HT1080 (cell line): ENCODE measurements around the gene ITFG1. TPM values are rescaled to one million over a fixed set of nuclear protein-coding genes. Genes with fewer than 3 reads are reported as not detected.
A peak's percentile ranks its signal among the peaks of the same experiment; 100 is the strongest.
"Not testable (repeated sequence)": the region's sequence is repeated elsewhere in the genome, so short reads cannot be mapped to it uniquely, and the experiment has no call there.

Experiments used
- DNase-seq: peaks from one replicate; pipeline ENCODE4 v3.0.0-alpha.2; 2015; ENCODE audit warnings: low read depth
- total RNA-seq: library from RNA; depleted of rRNA; stranded (reverse); fragments of >200 nt; shearing (Covaris generic); gene quantifications from 2 replicates; pipeline ENCODE4 v1.2.3, GENCODE V29; 2014

ITFG1 gene
- total RNA-seq, 1 experiment from 2014 or later: 34.4 TPM

DNA sequence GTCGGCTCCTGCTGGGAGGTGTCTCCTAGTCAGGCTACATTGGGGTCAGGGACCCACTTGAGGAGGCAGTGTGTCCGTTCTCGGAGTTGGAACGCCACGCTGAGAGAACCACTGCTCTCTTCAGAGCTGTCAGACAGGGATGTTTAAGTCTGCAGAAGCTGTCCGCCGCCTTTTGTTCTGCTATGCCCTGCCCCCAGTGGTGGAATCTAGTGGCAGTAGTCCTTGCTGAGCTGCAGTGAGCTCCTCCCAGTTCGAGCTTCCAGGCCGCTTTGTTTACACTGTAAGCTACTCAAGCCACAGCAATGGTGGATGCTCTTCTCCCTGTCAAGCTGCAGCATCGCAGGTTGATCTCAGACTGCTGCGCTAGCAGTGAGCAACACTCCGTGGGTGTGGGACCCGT is 36.0 kb downstream of the ITFG1 start:
- DNase-seq: no peak

- no peak for DNase-seq
These were observed 44.0 kb downstream of the ITFG1 start for GRCh38 chr16:47416869-47417268.

DNA sequence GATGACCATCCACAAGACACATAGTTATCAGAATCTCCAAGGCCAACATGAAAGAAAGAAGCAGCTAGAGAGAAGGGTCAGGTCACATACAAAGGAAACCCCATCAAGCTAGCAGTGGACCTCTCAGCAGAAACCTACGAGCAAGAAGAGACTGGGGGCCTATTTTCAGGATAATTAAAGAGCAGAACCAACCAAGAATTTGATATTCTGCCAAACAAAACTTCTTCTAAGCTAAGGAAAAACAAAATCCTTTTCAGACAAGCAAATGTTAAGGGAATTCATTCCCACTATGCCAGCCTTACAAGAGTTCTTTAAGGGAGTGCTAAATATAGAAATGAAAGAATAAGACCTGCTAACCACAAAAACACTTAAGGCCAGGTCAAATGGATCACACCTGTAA is 47.8 kb downstream of the ITFG1 start:
- no peak for DNase-seq

DNA sequence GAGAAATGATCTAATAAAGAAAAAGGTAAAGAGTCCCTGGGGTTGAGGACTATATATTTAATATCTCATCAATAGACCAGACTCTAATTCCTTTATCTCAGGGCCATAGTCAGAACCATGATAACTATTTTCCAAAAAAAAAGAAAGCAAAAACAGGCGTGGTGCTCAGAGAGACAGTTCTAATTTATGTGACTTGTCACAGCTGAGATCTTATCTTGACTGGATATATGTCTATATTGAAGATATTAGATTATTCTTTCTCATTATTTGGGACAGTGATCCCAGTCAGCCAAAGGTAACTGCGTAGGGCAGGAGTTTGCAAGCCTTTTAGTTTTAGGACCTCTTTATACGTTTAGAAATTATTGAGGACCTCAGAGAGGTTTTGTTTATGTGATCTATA is 52.4 kb downstream of the ITFG1 start:
- no peak for DNase-seq

DNA sequence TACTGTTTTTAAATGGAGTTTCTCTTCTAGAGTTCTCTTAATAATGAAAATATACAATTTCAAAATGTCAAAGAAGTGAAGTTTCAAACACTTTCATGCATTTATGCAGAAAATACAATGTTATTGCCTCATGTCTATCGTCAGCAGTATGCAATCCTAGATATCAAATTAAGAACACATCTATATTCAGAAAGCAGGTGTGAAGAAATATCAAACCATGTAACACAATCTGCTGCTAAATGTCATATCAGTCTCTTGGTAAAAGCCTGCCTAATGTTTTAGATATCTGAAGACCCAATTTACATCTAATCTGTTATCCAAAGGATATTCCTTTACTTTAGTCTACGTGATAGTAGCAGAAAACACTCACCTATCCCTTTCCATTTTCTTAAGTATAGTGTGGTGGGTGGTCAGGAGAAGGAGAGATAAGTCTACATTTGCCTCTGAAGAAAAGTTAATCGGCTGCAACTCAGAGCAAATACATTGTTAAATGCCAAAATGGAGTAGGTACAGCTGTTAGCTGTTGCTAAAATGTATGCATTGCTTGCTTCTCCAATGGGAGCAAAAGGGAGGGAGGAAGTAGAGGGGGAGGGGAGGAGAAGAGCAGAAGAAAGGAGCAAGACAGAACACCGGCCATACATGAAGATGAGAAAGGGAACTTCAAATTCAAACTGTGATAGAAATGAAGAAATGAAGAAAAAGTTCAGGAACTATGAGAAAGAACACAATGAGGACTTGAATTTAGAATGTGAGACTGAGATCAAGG is 64.9 kb downstream of the ITFG1 start:
- no peak for DNase-seq

DNA sequence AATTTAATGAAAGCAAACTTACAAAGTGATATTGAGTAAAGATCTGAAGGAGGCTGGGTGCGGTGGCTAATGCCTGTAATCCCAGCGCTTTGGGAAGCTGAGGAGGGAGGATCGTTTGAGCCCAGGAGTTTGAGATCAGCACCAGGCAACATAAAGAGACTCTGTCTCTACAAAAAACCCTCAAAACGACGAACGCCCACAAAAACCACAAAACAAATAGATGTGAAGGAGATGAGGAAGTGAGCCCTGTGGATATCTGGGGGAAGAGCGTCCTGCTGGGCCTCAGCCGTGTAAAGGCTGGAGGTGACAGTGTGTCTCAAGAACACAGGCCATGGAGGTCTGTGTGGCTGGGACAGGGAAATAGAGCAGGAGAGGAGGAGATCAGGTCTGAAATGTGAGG is 68.8 kb downstream of the ITFG1 start:
- DNase-seq: peak; percentile 93

DNA sequence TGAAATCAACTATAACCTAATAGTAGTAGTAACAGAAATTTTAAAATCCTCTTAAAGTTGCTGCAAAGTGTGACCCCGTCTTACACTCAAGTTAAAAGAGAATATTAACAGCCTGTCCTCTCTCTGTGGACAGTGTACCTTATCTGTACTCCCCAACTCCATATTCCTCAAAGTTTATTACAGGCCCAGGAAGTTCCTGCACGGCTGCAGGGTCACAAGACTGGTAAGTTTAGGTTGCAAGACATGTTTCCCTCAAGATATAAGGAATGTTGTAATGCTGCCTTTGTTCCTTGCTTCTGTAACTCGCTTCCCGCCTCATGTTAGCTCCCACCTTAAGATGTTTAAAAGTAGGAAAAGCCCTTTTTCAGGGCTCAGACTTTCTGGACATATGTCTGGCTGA is 72.2 kb downstream of the ITFG1 start:
- DNase-seq: no peak

DNA sequence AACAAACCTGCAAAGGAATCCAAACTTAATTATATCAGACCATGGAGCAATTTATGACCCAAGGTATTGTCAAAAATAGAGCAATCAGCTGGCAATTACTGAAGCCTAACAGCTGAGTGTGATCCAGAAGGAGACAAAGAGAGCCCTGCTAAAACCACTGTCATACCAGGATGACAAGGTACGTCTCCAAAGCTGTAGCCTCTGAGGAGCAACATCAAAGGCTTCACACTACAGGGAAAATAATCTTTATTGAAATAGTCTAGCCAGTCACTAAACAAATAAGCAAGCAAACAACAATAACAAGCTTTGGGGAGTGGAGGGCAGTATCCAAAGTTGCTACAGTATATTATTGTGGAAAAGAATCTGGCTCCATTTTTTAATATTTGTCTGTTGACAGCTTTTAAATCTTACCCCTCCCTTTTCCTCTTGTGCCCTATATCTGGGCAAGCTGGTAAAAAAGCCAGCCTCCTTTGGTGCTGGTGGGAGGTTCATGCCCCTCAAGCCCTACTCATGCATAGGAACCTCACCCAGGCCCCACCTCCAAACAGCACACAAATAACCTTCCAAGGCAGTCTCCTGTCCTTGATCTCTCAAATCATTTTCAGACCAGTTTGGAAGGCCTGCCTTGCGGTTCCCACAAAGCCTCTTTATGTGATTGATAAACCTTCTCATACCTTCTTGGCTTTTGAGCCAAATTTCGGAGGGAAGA is 73.7 kb downstream of the ITFG1 start:
- no peak for DNase-seq

GRCh38 chr16:47386201-47386718 is 74.6 kb downstream of the ITFG1 start:
- DNase-seq: no peak

- DNase-seq: no peak
These were observed 78.5 kb downstream of the ITFG1 start for GRCh38 chr16:47382362-47382761.

DNA sequence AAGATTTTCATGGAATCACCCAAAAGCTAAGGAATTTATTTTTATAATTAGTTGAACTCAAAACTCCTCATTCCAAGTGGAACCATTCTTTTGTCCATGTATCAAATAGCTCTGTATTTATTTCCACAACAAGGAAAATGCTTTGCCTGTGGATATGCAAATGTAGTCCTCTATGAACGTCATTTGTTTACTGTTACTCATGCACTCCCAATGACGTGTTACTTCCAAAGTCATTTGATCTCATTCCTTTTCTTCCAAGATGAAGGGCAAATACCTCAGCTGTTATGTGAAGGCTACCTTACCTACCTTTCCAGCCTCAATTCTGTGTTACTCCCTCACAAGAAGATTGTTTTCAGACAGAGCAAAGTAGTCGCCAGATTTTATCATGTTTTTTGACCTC is 83.7 kb downstream of the ITFG1 start:
- no peak for DNase-seq

- DNase-seq: peak; percentile 13
These were observed 85.4 kb downstream of the ITFG1 start for GRCh38 chr16:47375423-47375822.

DNA sequence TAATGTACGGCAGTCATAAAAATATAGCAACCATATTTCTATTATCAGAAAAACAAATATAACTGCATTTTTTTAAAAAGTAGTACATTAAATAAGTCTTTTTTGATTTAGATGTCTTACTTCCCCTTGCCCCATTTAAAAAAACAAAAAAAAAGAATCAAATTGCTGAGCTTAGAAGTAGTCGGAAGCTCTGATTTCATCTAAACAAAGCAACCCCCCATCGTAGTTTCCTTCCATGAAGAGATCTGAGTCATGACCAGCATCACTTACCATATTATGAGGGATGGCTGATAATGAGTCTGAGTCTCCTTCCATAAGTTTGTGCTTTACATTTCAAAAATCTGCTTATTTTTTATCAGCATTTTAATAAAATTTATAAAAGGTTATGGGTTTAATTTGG is 86.2 kb downstream of the ITFG1 start:
- peak; percentile 11 for DNase-seq

DNA sequence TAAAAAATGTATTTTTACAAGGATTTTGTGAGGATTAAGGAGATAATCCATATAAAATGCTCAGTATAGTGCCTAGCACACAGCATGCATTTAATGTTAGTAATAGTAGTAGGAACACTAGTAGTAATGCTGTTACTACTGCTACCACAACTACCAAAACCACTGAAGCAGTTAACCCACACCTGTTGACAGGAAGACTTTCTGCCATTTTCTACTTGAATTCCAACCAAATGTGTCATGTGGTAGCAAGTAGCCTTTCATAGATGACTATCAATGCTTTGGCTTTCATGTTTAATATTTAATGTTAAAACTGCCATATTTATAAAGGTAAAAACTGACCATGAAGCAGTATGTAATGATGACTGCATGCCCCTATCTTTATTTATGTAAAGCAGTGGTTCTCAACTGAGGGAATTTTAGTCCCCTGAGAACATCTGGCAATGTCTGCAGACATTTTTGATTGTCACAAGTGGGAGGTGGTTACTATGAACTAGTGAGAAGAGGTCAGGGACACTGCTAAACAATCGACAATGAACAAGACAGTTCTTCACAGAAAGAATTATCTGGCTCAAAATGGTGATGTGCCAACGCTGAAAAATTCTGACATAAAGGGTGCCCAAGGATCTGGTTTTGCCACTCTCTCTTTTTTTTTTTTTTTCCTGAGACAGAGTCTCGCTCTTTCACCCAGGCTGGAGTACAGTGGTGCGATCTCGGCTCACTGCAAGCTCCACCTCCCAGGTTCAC is 89.4 kb downstream of the ITFG1 start:
- no peak for DNase-seq

DNA sequence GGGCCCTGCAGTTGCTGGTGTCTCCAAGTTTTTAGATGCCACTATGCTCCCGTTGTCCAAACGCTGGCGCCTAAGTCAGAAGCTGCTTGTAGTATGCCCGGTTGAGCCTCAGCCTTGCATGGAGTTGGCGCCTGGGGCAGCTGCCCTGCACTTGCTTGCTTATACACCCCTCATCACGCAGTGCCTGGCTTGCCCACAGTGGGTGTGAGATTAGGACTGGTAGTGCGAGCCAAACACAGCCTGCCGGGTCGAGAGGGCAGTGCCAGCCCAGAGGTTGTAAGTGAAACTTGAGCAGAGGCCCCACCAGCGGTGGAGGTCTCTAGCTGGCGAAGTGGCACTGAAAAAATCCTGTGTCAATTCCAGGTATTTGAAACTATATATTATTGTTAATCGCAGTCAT is 90.3 kb downstream of the ITFG1 start:
- no peak for DNase-seq

DNA sequence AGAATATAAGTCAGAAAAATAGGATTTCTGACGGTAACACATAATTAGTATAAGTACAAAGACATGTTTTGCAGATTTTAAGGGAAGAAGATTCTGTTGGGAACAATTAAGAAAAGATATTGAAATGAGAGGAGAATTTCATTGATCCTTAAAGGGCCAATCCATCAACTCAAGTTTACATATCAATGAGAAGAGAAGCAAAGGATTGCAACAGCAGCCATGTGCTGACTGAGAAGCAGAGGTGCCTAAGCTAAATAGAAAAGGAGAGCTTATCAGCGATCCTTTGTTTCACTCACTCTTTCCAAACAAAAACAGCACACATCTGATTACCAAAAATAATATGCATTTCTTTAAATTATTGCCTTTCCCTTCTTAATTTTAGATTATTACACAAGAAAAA is 94.6 kb downstream of the ITFG1 start:
- no peak for DNase-seq

DNA sequence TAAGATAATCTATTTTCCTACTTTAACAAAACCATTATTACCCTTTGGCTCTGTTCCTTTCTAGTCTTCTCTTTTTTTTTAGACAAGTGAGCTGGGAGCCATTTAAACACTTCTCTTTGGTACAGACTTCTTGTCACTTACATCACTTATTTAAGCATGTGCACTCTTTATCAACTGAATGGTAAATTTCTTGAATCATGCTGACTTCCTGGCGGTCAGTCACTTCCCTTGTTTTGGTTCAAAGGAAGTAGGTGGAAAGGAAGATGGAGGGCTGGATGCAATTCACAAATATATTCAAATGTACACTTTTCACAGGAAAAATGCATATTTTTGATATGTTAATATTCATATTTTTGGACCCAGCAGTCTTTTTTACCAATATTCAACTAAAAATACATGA is 97.1 kb downstream of the ITFG1 start:
- peak; percentile 15 for DNase-seq

DNA sequence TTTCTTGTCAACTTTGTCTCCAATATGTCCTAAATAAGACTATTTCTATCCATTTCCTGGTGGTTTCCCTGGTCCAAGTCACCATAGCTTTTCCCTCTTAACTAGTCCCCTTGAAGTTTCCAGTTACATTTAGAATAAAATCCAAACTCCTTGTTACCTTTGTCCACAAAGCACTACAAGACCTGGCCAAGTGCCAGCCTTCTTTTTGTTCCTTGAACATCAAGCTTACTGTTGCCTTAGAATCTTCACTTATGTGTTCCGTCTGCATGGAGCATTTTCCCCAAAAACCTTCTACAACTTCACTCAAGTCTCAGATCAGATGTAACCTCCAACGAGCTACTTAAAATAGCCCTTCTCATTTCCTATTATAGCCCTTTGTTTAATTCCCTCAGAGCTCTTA is 101.4 kb downstream of the ITFG1 start:
- no peak for DNase-seq

GRCh38 chr16:47358816-47359215 is 102.0 kb downstream of the ITFG1 start:
- DNase-seq: peak; percentile 90

GRCh38 chr16:47349029-47349428 is 111.8 kb downstream of the ITFG1 start:
- DNase-seq: not testable (repeated sequence)

DNA sequence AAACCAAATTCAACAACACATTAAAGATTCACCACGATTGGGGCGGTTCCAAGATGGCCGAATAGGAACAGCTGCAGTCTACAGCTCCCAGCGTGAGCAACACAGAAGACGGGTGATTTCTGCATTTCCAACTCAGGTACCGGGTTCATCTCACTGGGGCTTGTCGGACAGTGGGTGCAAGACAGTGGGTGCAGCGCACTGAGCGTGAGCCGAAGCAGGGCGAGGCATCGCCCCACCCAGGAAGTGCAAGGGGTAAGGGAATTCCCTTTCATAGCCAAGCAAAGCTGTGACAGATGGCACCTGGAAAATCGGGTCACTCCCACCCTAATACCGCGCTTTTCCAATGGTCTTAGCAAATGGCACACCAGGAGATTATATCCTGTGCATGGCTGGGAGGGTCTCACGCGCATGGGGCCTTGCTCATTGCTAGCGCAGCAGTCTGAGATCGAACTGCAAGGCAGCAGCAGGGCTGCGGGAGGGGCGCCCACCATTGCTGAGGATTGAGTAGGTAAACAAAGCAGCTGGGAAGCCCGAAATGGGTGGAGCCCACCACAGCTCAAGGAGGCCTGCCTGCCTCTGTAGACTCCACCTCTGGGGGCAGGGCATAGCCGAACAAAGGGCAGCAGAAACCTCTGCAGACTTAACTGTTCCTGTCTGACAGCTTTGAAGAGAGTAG is 113.7 kb downstream of the ITFG1 start:
- DNase-seq: not testable (repeated sequence)

GRCh38 chr16:47342055-47342454 is 118.8 kb downstream of the ITFG1 start:
- no peak for DNase-seq
